ENCODE data around the gene UNC13C. TPM values are rescaled to one million over a fixed set of nuclear protein-coding genes. Genes with fewer than 3 reads are reported as not detected.

The UNC13C gene
- polyA plus RNA-seq, 1 of the 3 experiments (the other 2 are of a cell fraction) = not detected

GRCh38 chr15:54659646-54660045 lies 681.4 kb downstream of the UNC13C start:
- H3K36me3 ChIP-seq (replicated peaks in 1 of 2; ENCODE audit: control insufficient read depth in 1 of 2, insufficient read depth in 2 of 2, low read length in 1 of 2) = no peaks in the 10 kb centered on the region
- no peak for DNase-seq
- TF ChIP-seq USF2 (IDR thresholded peaks at IDR 0.05; ENCODE audit: borderline replicate concordance, low read depth, low read length) (no peak), MXI1 (IDR thresholded peaks at IDR 0.05; ENCODE audit: low read depth, low read length) (no peak), RXRA (IDR thresholded peaks at IDR 0.05; ENCODE audit: borderline replicate concordance, low read depth) (no peak), EZH2phosphoT487 (IDR thresholded peaks at IDR 0.05; ENCODE audit: borderline replicate concordance, low read depth) (no peak), FOXM1 (IDR thresholded peaks at IDR 0.05; ENCODE audit: low read depth) (no peak), TCF12 (IDR thresholded peaks at IDR 0.05) (no peak), EP300 (IDR thresholded peaks at IDR 0.05; ENCODE audit: borderline replicate concordance in 1 of 2, low read depth in 1 of 2, low read length in 1 of 2) (no peak), JUND (IDR thresholded peaks at IDR 0.05) (no peak), GABPA (IDR thresholded peaks at IDR 0.05; ENCODE audit: low read depth) (no peak), TEAD4 (IDR thresholded peaks at IDR 0.05; ENCODE audit: borderline replicate concordance, insufficient read depth) (no peak), NRF1 (IDR thresholded peaks at IDR 0.05; ENCODE audit: low read depth, low read length) (no peak), MEF2A (IDR thresholded peaks at IDR 0.05; ENCODE audit: borderline replicate concordance, low read depth) (no peak), FOSL2 (IDR thresholded peaks at IDR 0.05; ENCODE audit: borderline replicate concordance, low read depth) (no peak), POLR2AphosphoS5 (IDR thresholded peaks at IDR 0.05; ENCODE audit: low read depth, low read length) (no peak)
- TF ChIP-seq, protein P1, sequence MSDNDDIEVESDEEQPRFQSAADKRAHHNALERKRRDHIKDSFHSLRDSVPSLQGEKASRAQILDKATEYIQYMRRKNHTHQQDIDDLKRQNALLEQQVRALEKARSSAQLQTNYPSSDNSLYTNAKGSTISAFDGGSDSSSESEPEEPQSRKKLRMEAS (IDR thresholded peaks at IDR 0.05; ENCODE audit: low read depth) = no peak

GRCh38 chr15:54660356-54660755 lies 682.1 kb downstream of the UNC13C start:
- 0% methylated on average over 5 of the region's 5 CpGs for WGBS (ENCODE audit: low lambda C conversion rate)
- TF ChIP-seq, protein P2, sequence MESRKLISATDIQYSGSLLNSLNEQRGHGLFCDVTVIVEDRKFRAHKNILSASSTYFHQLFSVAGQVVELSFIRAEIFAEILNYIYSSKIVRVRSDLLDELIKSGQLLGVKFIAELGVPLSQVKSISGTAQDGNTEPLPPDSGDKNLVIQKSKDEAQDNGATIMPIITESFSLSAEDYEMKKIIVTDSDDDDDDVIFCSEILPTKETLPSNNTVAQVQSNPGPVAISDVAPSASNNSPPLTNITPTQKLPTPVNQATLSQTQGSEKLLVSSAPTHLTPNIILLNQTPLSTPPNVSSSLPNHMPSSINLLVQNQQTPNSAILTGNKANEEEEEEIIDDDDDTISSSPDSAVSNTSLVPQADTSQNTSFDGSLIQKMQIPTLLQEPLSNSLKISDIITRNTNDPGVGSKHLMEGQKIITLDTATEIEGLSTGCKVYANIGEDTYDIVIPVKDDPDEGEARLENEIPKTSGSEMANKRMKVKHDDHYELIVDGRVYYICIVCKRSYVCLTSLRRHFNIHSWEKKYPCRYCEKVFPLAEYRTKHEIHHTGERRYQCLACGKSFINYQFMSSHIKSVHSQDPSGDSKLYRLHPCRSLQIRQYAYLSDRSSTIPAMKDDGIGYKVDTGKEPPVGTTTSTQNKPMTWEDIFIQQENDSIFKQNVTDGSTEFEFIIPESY (IDR thresholded peaks at IDR 0.05; ENCODE audit: borderline replicate concordance, low read depth) = no peak
- TF ChIP-seq GABPA (IDR thresholded peaks at IDR 0.05; ENCODE audit: low read depth) (no peak), EZH2phosphoT487 (IDR thresholded peaks at IDR 0.05; ENCODE audit: borderline replicate concordance, low read depth) (no peak), EP300 (IDR thresholded peaks at IDR 0.05; ENCODE audit: borderline replicate concordance in 1 of 2, low read depth in 1 of 2, low read length in 1 of 2) (no peak), RAD21 (IDR thresholded peaks at IDR 0.05; ENCODE audit: low read length) (no peak), USF1 (IDR thresholded peaks at IDR 0.05; ENCODE audit: borderline replicate concordance, low read depth) (no peak), TCF12 (IDR thresholded peaks at IDR 0.05) (no peak), MXI1 (IDR thresholded peaks at IDR 0.05; ENCODE audit: low read depth, low read length) (no peak), RFX5 (IDR thresholded peaks at IDR 0.05; ENCODE audit: low read length) (no peak), ELF1 (IDR thresholded peaks at IDR 0.05) (no peak)

More at GRCh38 chr15:54659646-54660045, 681.4 kb downstream of the UNC13C start:
- Histone ChIP-seq H3F3A (replicated peaks; ENCODE audit: insufficient read depth) (no peaks in the 10 kb centered on the region), H3K4me2 (no peak overlapping the region), H3K9me3 (no peaks in the 10 kb centered on the region), H3K9me2 (no peaks in the 10 kb centered on the region), H3K4me1 (ENCODE audit: control insufficient read depth in 1 of 2, insufficient read depth in 2 of 2, low read depth in 1 of 2, low read length in 1 of 2) (no peaks in the 10 kb centered on the region), H3K79me2 (ENCODE audit: insufficient read depth) (no peaks in the 10 kb centered on the region), H3K9ac (no peak overlapping the region), H2AFZ (ENCODE audit: low read depth) (no peak overlapping the region), H3K27ac (ENCODE audit: low read depth in 2 of 2, low read length in 1 of 2) (no peak overlapping the region), H4K20me1 (ENCODE audit: insufficient read depth) (no peaks in the 10 kb centered on the region), H3K27me3 (ENCODE audit: insufficient read depth) (no peaks in the 10 kb centered on the region), H3K4me3 (ENCODE audit: low read depth in 2 of 2, low read length in 1 of 2) (no peak overlapping the region)
- ChIA-PET POLR2A (no interaction called here), CTCF (no interaction called here)
- 0% methylated on average over 2 of the region's 2 CpGs for WGBS (ENCODE audit: low lambda C conversion rate)

More at GRCh38 chr15:54660356-54660755, 682.1 kb downstream of the UNC13C start:
- no peaks in the 10 kb centered on the region for H4K20me1 ChIP-seq (ENCODE audit: insufficient read depth)
- no peak overlapping the region for H3K4me2 ChIP-seq
- H3K27me3 ChIP-seq (ENCODE audit: insufficient read depth) = no peaks in the 10 kb centered on the region
- H3K4me1 ChIP-seq (ENCODE audit: control insufficient read depth in 1 of 2, insufficient read depth in 2 of 2, low read depth in 1 of 2, low read length in 1 of 2) = no peaks in the 10 kb centered on the region
- H3K9ac ChIP-seq = no peak overlapping the region
- no peaks in the 10 kb centered on the region for H3F3A ChIP-seq (replicated peaks; ENCODE audit: insufficient read depth)
- H3K79me2 ChIP-seq (ENCODE audit: insufficient read depth) = no peaks in the 10 kb centered on the region
- no peak overlapping the region for H3K4me3 ChIP-seq (ENCODE audit: low read depth in 2 of 2, low read length in 1 of 2)
- ChIA-PET CTCF (no interaction called here), POLR2A (no interaction called here)
- no peaks in the 10 kb centered on the region for H3K9me2 ChIP-seq
- H3K36me3 ChIP-seq (replicated peaks in 1 of 2; ENCODE audit: control insufficient read depth in 1 of 2, insufficient read depth in 2 of 2, low read length in 1 of 2) = no peaks in the 10 kb centered on the region
- H2AFZ ChIP-seq (ENCODE audit: low read depth) = no peak overlapping the region
- H3K27ac ChIP-seq (ENCODE audit: low read depth in 2 of 2, low read length in 1 of 2) = no peak overlapping the region
- DNase-seq = no peak
- no peaks in the 10 kb centered on the region for H3K9me3 ChIP-seq
